Skeletal muscle satellite cell (primary cell): ENCODE measurements around the gene SKA2.
"Not testable (repeated sequence)": the region's sequence is repeated elsewhere in the genome, so short reads cannot be mapped to it uniquely, and the experiment has no call there.

Experiments
- H3K27me3 ChIP-seq: 2 replicates; pipeline ENCODE4 v1.7.0; 2013; ENCODE audit warnings: low read length; ENCODE audit not compliant: control insufficient read depth, insufficient read depth
- H3K36me3 ChIP-seq: 2 replicates; pipeline ENCODE4 v1.7.0; 2013; ENCODE audit warnings: mild to moderate bottlenecking, control low read depth, low read length; ENCODE audit not compliant: insufficient read depth
- H3K4me1 ChIP-seq: 2 replicates; pipeline ENCODE4 v1.7.0; 2013; ENCODE audit warnings: low read length; ENCODE audit not compliant: control insufficient read depth, insufficient read depth
- H3K4me2 ChIP-seq: 2 replicates; pipeline ENCODE4 v1.7.0; 2013; ENCODE audit warnings: mild to moderate bottlenecking, low read length
- H3K4me3 ChIP-seq: 2 replicates; pipeline ENCODE4 v1.7.0; 2013; ENCODE audit warnings: low read length
- H3K9ac ChIP-seq: 2 replicates; pipeline ENCODE4 v1.7.0; 2013; ENCODE audit warnings: mild to moderate bottlenecking, low read depth, low read length, moderate library complexity
- H3K9me3 ChIP-seq: replicated peaks from 2 replicates; pipeline ENCODE4 v1.7.0; 2013; ENCODE audit warnings: mild to moderate bottlenecking, control low read depth, low read length

The SKA2 gene

DNA sequence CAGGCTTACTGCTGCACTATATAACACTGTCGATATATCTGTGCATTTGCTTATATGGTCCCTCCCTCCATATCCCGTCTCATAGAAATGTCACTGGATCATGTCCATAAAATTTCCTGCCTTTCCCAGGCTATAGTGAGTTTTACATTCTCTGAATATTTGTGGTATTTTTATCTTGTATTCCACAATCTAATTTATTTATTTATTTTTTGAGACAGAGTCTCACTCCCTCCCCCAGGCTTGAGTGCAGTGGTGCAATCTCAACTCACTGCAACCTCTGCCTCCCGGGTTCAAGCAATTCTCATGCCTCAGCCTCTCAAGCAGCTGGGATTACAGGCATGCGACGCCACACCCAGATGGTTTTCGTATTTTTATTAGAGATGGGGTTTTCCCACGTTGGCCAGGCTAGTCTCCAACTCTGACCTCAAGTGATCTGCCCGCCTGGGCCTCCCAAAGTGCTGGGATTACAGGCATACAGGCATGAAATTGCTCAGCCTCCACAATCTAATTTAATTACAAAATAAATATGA lies 61.2 kb downstream of the SKA2 start:
- Histone ChIP-seq H3K27me3 (no peaks in the 10 kb centered on the region), H3K36me3 (peaks cover 7% of the 10 kb centered on the region), H3K4me3 (peak overlapping the region; percentile 51), H3K4me2 (peak overlapping the region; percentile 71), H3K9me3 (no peaks in the 10 kb centered on the region), H3K9ac (peak overlapping the region; percentile 77), H3K4me1 (peaks cover 19% of the 10 kb centered on the region)

DNA sequence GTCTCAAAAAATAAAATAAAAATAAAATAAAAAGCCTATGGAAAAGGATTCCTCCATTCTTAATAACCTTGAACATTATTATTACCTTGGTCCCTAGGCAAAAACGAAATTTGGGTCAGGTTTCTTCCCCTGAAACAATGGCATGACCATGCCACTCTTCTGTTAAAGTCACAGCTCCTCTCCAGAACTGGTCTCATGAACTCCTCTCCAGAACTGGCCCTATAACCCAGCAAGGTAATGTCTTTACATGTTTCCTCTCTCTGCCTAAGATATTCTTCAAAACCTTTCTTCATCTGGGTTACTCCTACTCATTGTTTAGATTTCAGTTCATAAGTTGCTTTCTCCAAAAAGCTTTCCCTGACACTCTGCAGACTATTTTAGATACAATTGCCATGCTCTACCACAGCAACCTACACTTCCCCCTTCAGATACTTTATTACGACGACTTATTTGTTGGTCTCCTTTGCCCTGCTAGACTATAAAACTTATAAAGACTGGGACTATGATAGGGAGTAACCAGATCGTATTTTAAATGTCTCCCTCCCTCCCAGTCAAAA lies 61.8 kb downstream of the SKA2 start:
- Histone ChIP-seq H3K36me3 (peaks cover 6% of the 10 kb centered on the region), H3K4me2 (peak overlapping the region; percentile 71), H3K27me3 (no peaks in the 10 kb centered on the region), H3K9me3 (no peaks in the 10 kb centered on the region), H3K4me3 (peak overlapping the region; percentile 51), H3K4me1 (peaks cover 19% of the 10 kb centered on the region), H3K9ac (peak overlapping the region; percentile 77)

DNA sequence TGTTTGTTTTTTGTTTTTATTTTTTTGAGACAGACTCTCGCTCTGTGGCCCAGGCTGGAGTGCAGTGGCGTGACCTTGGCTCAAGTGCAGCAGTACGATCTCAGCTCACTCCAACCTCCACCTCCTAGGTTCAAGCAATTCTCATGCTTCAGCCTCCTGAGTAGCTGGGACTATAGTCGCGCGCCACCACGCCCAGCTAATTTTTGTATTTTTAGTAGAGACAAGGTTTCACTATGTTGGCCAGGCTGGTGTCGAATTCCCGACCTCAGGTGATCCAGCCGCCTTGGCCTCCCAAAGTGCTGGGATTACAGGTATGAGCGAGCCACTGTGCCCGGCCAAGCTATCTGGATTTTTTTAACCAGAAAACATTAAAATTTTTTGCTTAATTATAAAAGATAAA lies 64.4 kb downstream of the SKA2 start:
- not testable (repeated sequence) for H3K9me3 ChIP-seq, H3K4me2 ChIP-seq, H3K27me3 ChIP-seq, H3K9ac ChIP-seq, H3K4me3 ChIP-seq
- peaks cover 19% of the 10 kb centered on the region for H3K4me1 ChIP-seq
- peaks cover 12% of the 10 kb centered on the region for H3K36me3 ChIP-seq

DNA sequence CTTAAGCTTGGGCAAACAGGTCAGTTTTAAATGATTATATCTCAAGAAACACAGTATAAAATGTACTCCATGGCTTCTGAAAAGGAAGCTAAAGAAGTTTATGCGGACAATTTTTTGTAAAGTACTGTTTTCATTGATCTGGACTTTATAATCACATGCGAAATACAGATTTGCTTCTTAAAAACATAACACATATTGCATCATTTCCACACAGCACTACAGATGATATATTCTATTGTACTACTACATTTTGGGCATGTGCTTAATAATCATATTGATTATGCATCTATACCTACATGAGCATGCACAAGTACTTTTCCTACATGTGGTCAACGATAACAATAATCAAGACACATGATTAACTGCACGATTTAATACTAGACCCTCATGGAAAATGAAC lies 70.8 kb downstream of the SKA2 start:
- H3K27me3 ChIP-seq, result no peaks in the 10 kb centered on the region
- H3K4me1 ChIP-seq, result no peaks in the 10 kb centered on the region
- H3K9ac ChIP-seq, result no peak overlapping the region
- no peak overlapping the region for H3K4me3 ChIP-seq
- H3K9me3 ChIP-seq, result no peaks in the 10 kb centered on the region
- no peak overlapping the region for H3K4me2 ChIP-seq
- peaks cover 23% of the 10 kb centered on the region for H3K36me3 ChIP-seq

DNA sequence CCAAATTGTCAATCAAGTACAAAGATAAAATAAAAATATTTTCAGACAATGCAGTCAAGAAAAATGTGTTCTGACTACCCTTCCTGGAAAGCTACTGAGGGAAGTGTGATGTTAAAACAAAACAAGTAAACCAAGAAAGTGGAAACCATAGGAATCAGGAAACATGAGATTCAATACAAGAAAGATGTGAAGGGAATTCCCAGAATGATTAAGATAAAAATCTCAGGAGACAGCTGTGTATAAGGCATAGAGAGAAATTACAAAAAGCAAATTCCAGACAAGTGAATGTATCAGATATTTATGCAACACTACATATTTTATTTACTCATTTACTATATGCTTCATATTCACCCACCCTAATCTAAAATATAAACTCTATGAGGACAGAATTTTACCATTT lies 80.5 kb downstream of the SKA2 start:
- peaks cover 26% of the 10 kb centered on the region for H3K36me3 ChIP-seq
- H3K4me1 ChIP-seq, result peaks cover 4% of the 10 kb centered on the region
- no peak overlapping the region for H3K4me2 ChIP-seq
- no peak overlapping the region for H3K4me3 ChIP-seq
- H3K27me3 ChIP-seq, result no peaks in the 10 kb centered on the region
- H3K9me3 ChIP-seq, result no peaks in the 10 kb centered on the region
- no peak overlapping the region for H3K9ac ChIP-seq

DNA sequence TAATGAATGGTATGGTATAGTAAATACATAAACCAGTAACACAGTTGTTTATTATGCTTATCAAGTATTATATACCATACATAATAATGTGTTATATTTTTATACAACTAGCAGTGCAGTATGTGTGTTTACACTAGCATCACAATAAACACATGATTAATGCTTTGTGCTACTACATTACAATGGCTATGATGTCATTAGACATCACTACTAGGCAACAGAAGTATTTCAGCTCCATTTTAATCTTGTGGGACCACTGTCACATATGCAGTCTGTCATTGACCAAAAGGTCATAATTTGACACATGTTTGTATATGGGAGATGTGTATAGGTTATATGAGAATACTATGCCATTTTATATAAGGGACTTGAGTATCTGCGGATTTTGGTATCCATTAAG lies 81.0 kb downstream of the SKA2 start:
- Histone ChIP-seq H3K4me1 (peaks cover 4% of the 10 kb centered on the region), H3K27me3 (no peaks in the 10 kb centered on the region), H3K36me3 (peaks cover 26% of the 10 kb centered on the region), H3K9me3 (no peaks in the 10 kb centered on the region), H3K9ac (no peak overlapping the region), H3K4me2 (no peak overlapping the region), H3K4me3 (no peak overlapping the region)

DNA sequence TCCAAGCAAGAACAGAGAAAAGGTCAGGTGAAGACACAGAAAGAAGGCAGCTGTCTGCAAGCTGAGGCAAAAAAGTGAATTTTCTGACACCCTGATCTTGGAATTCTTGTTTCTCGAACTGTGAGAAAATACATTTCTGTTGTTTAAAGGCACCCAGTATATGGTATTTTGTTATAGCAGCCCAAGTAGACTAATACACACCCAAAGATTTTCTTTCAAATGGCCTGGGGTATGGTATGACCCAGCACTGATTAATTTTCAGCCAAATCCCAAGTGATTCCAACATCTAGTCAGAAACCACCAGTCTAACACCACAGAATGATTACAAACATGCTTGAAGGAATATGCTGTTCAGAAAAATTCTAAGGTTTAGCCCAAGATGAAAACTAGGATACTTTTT lies 85.1 kb downstream of the SKA2 start:
- Histone ChIP-seq H3K4me2 (no peak overlapping the region), H3K27me3 (no peaks in the 10 kb centered on the region), H3K4me1 (peaks cover 4% of the 10 kb centered on the region), H3K9ac (no peak overlapping the region), H3K36me3 (peaks cover 39% of the 10 kb centered on the region), H3K4me3 (no peak overlapping the region), H3K9me3 (no peaks in the 10 kb centered on the region)

DNA sequence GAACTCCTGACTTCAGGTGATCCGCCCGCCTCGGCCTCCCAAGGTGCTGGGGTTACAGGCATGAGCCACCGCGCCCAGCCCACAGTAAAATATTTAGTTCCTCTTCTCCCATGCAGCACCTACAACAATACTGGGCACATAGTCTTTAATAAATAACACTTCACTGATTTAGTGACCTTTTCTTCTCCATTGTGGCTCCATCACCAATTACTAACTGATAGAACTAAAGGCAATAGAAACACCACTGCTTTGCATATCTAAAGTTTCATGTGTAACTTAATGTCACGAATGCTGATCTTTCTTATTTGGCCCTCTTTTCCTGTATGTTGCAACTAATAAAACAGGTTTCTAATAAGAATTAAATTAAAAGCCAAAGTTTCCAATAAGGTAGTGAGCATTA lies 87.2 kb downstream of the SKA2 start:
- Histone ChIP-seq H3K4me2 (no peak overlapping the region), H3K36me3 (peaks cover 45% of the 10 kb centered on the region), H3K27me3 (no peaks in the 10 kb centered on the region), H3K4me3 (no peak overlapping the region), H3K9ac (no peak overlapping the region), H3K9me3 (no peaks in the 10 kb centered on the region), H3K4me1 (no peaks in the 10 kb centered on the region)

DNA sequence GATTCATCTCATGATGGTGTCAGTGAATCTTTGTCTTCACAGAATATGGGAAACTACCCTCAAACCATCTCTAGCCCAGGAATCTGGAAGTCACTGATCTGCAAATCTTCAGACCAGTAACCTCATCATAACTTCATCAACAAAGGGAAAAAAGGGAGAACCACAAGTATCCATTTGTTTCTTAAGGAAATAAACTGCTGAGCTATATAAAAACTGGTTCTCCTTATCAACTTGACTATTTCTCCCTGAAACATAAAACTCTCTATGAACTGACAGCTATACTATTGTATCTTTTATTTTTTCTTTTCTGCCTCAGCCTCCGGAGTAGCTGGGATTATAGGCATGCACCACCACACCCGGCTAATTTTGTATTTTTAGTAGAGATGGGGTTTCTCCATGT lies 87.6 kb downstream of the SKA2 start:
- H3K9me3 ChIP-seq, result no peaks in the 10 kb centered on the region
- peaks cover 48% of the 10 kb centered on the region for H3K36me3 ChIP-seq
- no peak overlapping the region for H3K4me2 ChIP-seq
- no peak overlapping the region for H3K9ac ChIP-seq
- no peaks in the 10 kb centered on the region for H3K4me1 ChIP-seq
- no peak overlapping the region for H3K4me3 ChIP-seq
- H3K27me3 ChIP-seq, result no peaks in the 10 kb centered on the region

DNA sequence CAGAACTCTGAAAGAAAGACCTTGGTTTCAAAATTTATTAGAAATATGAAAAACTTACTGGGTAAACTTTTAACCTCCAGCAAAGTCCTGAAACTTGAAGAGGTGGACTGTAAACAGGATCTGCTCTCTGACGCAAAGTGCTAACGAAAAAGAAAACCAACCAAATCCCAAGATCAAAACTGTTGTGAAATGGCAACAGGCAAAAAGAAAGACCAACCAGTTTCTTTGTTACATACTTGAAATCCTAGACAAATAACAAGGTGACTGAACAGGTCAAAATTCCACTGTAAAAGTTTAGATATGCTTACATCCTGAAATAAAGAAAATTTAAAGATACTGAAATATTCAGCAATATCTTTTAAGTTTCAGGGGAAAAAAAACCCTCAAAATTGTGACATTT lies 92.5 kb downstream of the SKA2 start:
- H3K27me3 ChIP-seq, result no peaks in the 10 kb centered on the region
- no peaks in the 10 kb centered on the region for H3K9me3 ChIP-seq
- H3K36me3 ChIP-seq, result peaks cover 48% of the 10 kb centered on the region
- H3K4me3 ChIP-seq, result no peak overlapping the region
- no peaks in the 10 kb centered on the region for H3K4me1 ChIP-seq
- no peak overlapping the region for H3K4me2 ChIP-seq
- H3K9ac ChIP-seq, result no peak overlapping the region
